Activated CD4-positive, alpha-beta T cell treated with anti-CD3 and anti-CD28 coated beads for 4 hours (primary cell): ENCODE measurements around the gene TANK.

Source experiments
- DNase-seq, 2 donors: peaks; one replicate each; pipeline ENCODE4 v3.0.0-alpha.2; 2020

Gene TANK

GRCh38 chr2:161134547-161135518, 25.4 kb upstream of the TANK start:
- no peak for DNase-seq

- no peak for DNase-seq
These were observed 24.2 kb upstream of the TANK start for GRCh38 chr2:161135951-161136593.

GRCh38 chr2:161136696-161137324, 23.4 kb upstream of the TANK start:
- DNase-seq, result peak; percentile 36 to 42

GRCh38 chr2:161138429-161138828, 21.8 kb upstream of the TANK start:
- DNase-seq, result peak in 1 of 2 donors; percentile 8

GRCh38 chr2:161139098-161139987, 20.9 kb upstream of the TANK start:
- DNase-seq, result no peak

GRCh38 chr2:161141033-161141432, 19.2 kb upstream of the TANK start:
- DNase-seq, result no peak

GRCh38 chr2:161146209-161146775, 13.9 kb upstream of the TANK start:
- DNase-seq, result no peak

GRCh38 chr2:161146996-161147395, 13.2 kb upstream of the TANK start:
- DNase-seq, result no peak

GRCh38 chr2:161147856-161148255, 12.4 kb upstream of the TANK start:
- no peak for DNase-seq

- DNase-seq, result no peak
These were observed 9.5 kb upstream of the TANK start for GRCh38 chr2:161150704-161151103.

GRCh38 chr2:161152302-161152701, 7.9 kb upstream of the TANK start:
- no peak for DNase-seq

- no peak for DNase-seq
These were observed 1.3 kb upstream of the TANK start for GRCh38 chr2:161158882-161159281.

- no peak for DNase-seq
These were observed 587 bp upstream of the TANK start for GRCh38 chr2:161159456-161160225.

GRCh38 chr2:161161074-161161706, 962 bp downstream of the TANK start:
- DNase-seq, result peak in 1 of 2 donors; percentile 43

GRCh38 chr2:161163440-161163839, 3.2 kb downstream of the TANK start:
- DNase-seq, result no peak

GRCh38 chr2:161164161-161164560, 3.9 kb downstream of the TANK start:
- DNase-seq, result no peak

GRCh38 chr2:161165266-161165665, 5.0 kb downstream of the TANK start:
- no peak for DNase-seq

GRCh38 chr2:161165811-161166210, 5.6 kb downstream of the TANK start:
- DNase-seq, result no peak

- DNase-seq, result peak; percentile 45 to 48
These were observed 6.5 kb downstream of the TANK start for GRCh38 chr2:161166538-161167409.

- DNase-seq, result no peak
These were observed 9.1 kb downstream of the TANK start for GRCh38 chr2:161169335-161169734.
